Testis (tissue), 3 donors: ENCODE measurements around the gene SLC12A3. TPM values are rescaled to one million over a fixed set of nuclear protein-coding genes. Genes with fewer than 3 reads are reported as not detected.
A peak's percentile ranks its signal among the peaks of the same experiment; 100 is the strongest.

Source experiments
- DNase-seq: peaks from one replicate; pipeline ENCODE4 v3.0.0-alpha.2; 2019
- H3K27ac ChIP-seq, 2 donors: fragments of 200-600 bp; sonication (generic); one replicate each; pipeline ENCODE4 v1.5.1; 2019
- H3K27me3 ChIP-seq: fragments of 200-600 bp; sonication (generic); one replicate; pipeline ENCODE4 v1.5.1; 2019
- H3K36me3 ChIP-seq: fragments of 200-600 bp; sonication (generic); one replicate; pipeline ENCODE4 v1.5.1; 2017; ENCODE audit warnings: low read depth; ENCODE audit errors: missing control alignments
- H3K4me1 ChIP-seq: fragments of 200-600 bp; sonication (generic); one replicate; pipeline ENCODE4 v1.5.1; 2019
- H3K4me3 ChIP-seq, 2 donors: fragments of 200-600 bp; sonication (generic); one replicate each; pipeline ENCODE4 v1.5.1; 2017 to 2019
- H3K9me3 ChIP-seq: fragments of 200-600 bp; sonication (generic); one replicate; pipeline ENCODE4 v1.5.1; 2017
- POLR2A ChIP-seq: fragments of 450-650 bp; IDR thresholded peaks from one replicate; pipeline ENCODE4 v1.6.1; 2017; ENCODE audit warnings: antibody characterized with exemption, mild to moderate bottlenecking, moderate library complexity
- WGBS, 2 donors: methylation state at CpG; one replicate each; pipeline ENCODE4 v1.1.5; 2018; 5-methylcytosine and 5-hydroxymethylcytosine counted together
- intact Hi-C: fragments of 100-400 bp; cut with DNase I; formaldehyde crosslinking; loops from one replicate; pipeline ENCODE4 v1.15.1; 2023; ENCODE audit warnings: low total_unique reads
- polyA plus RNA-seq: library from polyadenylated mRNA; stranded (reverse); fragments of 350-450 nt; fragmentation: Illumina TruSeq; extraction: RNeasy Lipid Tissue Mini Kit (QIAGEN cat#74804); gene quantifications from one replicate; pipeline ENCODE4 v1.2.3, GENCODE V29; 2014; ENCODE audit warnings: low read depth, low replicate concordance; ENCODE audit not compliant: insufficient read depth
- total RNA-seq, 2 donors: library from RNA; depleted of rRNA; stranded (reverse); fragments of >200 nt; gene quantifications; one replicate each; pipeline ENCODE4 v1.2.3, GENCODE V29; 2016
- TF ChIP-seq, protein P1 (sequence below), 3 experiments: fragments of 450-650 bp in 2 of 3; fragments of 200-600 bp in 1 of 3; sonication (generic) in 1 of 3; IDR thresholded peaks; one replicate each; pipeline ENCODE4 v1.5.1; 2016 to 2019; ENCODE audit warnings: antibody characterized with exemption in 3 of 3, mild to moderate bottlenecking in 2 of 3, moderate library complexity in 1 of 3

The SLC12A3 gene
- total and polyA plus RNA-seq, 3 donors from 2014 or later = 0.16 to 1.1 (median 0.16) TPM

DNA sequence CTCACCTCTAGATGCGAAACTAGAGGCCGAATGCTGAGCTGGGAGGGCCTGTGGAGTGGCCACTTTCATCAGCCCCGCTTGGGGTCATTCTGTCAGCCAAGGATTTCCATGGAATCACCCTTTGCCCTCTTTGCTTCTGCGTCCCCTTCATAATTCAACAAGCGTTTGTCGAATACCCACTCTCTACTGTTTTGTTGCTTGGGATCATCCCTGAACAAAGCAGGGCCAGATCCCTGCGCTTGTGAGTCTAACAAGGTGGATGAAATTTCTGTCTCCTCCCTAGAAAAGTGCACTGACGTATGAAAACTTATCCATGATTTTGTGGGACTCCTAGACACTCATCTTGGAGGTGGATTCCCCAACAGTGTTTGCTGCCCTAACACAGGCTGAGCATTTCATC is 3.3 kb upstream of the SLC12A3 start:
- Histone ChIP-seq H3K4me3 (no peak overlapping the region), H3K4me1 (peaks cover 7% of the 10 kb centered on the region), H3K36me3 (no peaks in the 10 kb centered on the region), H3K27ac (no peak overlapping the region), H3K27me3 (no peaks in the 10 kb centered on the region), H3K9me3 (no peaks in the 10 kb centered on the region)
- TF ChIP-seq POLR2A = no peak
- TF ChIP-seq, protein P1, sequence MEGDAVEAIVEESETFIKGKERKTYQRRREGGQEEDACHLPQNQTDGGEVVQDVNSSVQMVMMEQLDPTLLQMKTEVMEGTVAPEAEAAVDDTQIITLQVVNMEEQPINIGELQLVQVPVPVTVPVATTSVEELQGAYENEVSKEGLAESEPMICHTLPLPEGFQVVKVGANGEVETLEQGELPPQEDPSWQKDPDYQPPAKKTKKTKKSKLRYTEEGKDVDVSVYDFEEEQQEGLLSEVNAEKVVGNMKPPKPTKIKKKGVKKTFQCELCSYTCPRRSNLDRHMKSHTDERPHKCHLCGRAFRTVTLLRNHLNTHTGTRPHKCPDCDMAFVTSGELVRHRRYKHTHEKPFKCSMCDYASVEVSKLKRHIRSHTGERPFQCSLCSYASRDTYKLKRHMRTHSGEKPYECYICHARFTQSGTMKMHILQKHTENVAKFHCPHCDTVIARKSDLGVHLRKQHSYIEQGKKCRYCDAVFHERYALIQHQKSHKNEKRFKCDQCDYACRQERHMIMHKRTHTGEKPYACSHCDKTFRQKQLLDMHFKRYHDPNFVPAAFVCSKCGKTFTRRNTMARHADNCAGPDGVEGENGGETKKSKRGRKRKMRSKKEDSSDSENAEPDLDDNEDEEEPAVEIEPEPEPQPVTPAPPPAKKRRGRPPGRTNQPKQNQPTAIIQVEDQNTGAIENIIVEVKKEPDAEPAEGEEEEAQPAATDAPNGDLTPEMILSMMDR (IDR thresholded peaks at IDR 0.05) = no peak
- intact Hi-C loops = no loop called here
- 92 to 93% methylated on average over 8 of the region's 8 CpGs for WGBS, 2 donors
- no peak for DNase-seq

DNA sequence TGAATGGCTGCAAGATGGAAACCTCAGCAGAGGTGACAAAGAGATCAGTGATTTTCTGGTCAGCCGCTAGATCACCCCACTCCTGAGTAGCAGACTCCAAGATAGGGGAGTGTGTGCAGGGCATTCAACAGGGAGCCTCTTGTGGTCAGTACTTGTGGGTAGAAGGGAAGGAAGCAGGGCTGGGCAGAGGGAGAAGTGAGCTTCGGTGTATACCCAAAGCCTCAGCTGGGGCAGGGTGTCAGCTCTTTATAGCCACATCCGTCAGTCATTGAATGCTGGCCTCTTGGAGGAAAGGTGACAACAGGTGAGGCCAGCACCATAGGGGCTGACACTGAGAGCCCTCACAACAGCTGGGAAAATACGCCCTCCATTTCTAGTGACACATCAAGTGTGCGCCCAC is 2.2 kb upstream of the SLC12A3 start:
- H3K36me3 ChIP-seq = no peaks in the 10 kb centered on the region
- H3K27ac ChIP-seq = no peak overlapping the region
- H3K27me3 ChIP-seq = no peaks in the 10 kb centered on the region
- intact Hi-C loops = no loop called here
- peaks cover 7% of the 10 kb centered on the region for H3K4me1 ChIP-seq
- WGBS, 2 donors = 83 to 86% methylated on average over 5 of the region's 5 CpGs
- H3K9me3 ChIP-seq = no peaks in the 10 kb centered on the region
- no peak overlapping the region for H3K4me3 ChIP-seq
- TF ChIP-seq, protein P1 (IDR thresholded peaks at IDR 0.05) = no peak
- no peak for TF ChIP-seq POLR2A
- DNase-seq = no peak

DNA sequence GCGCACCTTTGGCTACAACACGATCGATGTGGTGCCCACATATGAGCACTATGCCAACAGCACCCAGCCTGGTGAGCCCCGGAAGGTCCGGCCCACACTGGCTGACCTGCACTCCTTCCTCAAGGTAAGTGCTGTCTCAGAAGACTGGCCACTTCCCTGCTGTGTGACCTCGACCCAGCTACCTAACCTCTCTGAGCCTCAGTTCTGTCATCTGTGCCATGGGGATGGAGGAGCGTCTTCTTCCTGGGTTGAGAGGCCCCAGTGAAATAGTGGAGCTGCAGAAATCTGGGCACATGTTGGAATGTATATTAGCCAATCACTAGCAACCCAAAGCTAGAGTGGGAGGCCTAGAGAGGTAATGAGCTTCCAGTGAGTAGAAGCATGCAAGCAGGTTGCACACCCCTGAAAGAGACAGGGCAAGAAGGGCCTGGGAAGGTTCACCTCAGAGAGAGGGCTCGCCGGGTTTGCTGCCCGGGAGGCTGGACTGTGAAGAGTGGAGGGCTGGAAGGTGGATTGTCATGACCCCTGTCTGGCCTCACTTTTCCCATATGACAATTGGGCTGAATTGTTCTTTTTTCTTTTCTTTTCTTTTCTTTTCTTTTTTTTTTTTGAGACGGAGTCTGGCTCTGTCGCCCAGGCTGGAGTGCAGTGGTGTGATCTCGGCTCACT is 521 bp downstream of the SLC12A3 start:
- H3K36me3 ChIP-seq = no peaks in the 10 kb centered on the region
- H3K4me3 ChIP-seq = no peak overlapping the region
- WGBS, 2 donors = 96 to 98% methylated on average over 8 to 13 of the region's 13 CpGs
- TF ChIP-seq POLR2A = no peak
- TF ChIP-seq, protein P1 (IDR thresholded peaks at IDR 0.05) = no peak
- no peak for DNase-seq
- intact Hi-C loops = no loop called here
- H3K27me3 ChIP-seq = no peaks in the 10 kb centered on the region
- peaks cover 7% of the 10 kb centered on the region for H3K4me1 ChIP-seq
- H3K27ac ChIP-seq = no peak overlapping the region
- H3K9me3 ChIP-seq = no peaks in the 10 kb centered on the region

DNA sequence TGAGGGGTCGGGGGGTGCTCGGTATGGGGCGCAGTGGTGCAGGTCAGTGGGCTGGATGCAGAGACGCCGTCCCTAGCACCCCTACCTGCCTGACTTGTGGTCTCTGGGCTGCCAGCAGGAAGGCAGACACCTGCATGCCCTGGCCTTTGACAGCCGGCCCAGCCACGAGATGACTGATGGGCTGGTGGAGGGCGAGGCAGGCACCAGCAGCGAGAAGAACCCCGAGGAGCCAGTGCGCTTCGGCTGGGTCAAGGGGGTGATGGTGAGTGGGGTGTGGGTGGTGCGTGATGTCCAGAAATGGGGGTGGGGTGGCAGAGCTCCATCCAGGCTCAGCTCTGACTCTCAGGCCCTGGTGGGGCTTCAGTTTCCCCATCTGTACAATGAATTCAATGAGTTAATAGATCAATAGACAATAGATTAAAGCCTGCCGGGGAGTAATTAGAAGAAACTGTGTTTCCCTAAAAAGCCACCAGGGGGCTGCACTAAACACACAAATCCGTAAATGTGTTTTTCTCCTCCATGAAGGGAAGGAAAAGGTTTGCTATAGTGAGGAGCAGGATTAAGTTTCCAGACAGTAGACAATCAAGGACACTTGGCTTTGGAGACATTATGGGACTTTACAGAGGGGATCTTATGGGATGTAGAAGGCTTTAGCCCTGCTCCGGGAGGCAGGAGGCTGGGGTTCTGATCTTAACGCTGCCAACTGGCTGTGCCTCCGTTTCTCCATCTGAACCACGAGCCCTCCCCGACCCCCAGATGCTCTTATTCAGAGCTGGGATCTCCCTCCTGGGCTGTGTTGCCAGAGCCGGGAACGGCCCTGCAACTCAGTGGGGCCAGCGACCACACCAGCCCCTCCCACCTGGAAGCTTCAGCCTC is 2.2 kb downstream of the SLC12A3 start:
- WGBS, 2 donors = 51 to 60% methylated on average over 16 to 23 of the region's 23 CpGs
- Histone ChIP-seq H3K9me3 (no peaks in the 10 kb centered on the region), H3K4me3 (no peak overlapping the region), H3K27ac (no peak overlapping the region), H3K36me3 (no peaks in the 10 kb centered on the region), H3K27me3 (no peaks in the 10 kb centered on the region), H3K4me1 (no peaks in the 10 kb centered on the region)
- intact Hi-C loops = no loop called here
- TF ChIP-seq, protein P1 (IDR thresholded peaks at IDR 0.05) = peak; percentile 76 to 83 (median 80)
- TF ChIP-seq POLR2A = no peak
- peak; percentile 61 for DNase-seq
